GM18909 (cell line): ENCODE measurements around the gene BCO2.
A peak's percentile ranks its signal among the peaks of the same experiment; 100 is the strongest.

Experiments used
- ATAC-seq: cut with Tn5 transposase; IDR thresholded peaks from one replicate; pipeline ENCODE4 v1.9.1; 2021; ENCODE audit warnings: mild to moderate bottlenecking; ENCODE audit not compliant: unreplicated experiment, poor library complexity

Gene BCO2

GRCh38 chr11:112212290-112212689 lies 37.0 kb downstream of the BCO2 start:
- ATAC-seq: no peak

DNA sequence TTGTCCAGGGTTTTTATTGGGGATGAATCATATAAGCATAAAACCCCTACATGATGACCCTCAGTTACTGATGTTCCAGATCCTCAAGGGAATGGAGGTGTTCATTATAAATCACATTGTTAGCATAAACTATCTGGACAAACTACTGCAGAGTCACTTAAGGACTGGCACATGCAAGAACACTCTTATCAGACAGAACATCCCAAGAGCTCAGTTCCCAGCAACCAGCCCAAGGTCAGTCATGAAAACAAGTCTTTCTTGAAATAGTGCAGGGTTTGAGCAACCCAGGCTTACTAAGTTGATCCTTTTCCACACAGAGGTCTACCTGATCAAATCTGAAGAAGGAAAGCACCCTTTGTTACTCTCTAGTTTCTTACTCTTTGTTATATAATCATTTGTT lies 37.4 kb downstream of the BCO2 start:
- no peak for ATAC-seq

DNA sequence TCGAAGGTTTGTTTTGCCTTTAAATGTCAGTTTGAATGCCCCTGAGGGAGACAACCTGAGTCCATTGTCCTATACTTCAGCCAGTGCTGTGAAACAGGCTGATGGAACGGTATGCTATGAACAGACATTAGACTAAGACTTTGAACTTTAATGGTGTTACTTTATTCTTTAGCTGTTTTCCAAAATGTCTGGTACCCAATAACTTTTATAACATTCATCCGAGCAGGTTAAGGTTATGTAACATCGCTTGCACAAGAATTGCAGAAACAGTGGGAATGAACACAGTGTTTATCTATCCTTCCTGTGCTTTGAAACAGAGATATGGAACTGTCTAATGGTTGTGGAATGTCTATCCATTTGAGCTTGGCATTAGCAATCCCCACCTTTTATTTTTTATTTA lies 38.4 kb downstream of the BCO2 start:
- ATAC-seq: no peak

DNA sequence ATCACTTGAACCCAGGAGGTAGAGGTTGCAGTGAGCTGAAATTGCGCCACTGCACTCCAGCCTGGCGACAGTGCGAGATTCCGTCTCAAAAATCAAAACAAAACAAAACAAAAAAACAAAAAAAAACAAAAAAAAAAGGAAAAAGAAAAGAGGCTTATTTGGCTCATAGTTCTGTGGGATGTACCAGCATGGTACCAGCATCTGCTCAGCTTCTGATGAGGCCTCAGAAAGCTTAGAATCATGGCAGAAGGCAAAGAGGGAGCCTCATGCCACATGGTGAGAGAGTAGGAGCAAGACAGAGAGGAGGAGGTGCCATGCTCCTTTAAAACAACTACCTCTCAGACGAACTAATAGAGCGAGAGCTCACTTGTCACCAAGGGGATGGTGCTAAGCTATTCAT lies 40.3 kb downstream of the BCO2 start:
- no peak for ATAC-seq

DNA sequence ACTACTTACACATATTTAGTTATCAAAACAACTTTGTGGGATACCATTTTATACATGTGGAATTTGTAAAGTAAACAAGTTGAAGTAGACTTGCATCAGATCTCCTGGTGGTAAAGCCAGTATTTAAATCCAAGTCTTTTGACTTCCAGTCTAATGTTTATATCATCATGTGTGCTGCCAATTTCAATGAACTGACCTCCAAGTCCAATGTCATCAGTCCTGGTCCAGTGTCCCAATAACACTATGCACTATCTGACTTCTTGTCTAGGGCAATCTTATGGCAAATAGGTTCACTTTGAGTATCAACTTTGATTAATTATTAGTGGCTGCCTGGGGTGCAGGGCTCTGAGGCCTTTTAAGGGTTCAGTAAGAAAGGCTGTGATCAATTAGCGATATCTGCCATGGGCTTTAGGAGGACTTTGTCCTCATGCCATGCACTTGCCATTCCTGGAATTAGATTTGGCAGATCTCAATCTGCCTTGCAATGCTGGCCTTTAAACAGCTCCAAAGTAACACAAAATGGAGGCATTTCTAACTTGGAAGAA lies 41.3 kb downstream of the BCO2 start:
- ATAC-seq: no peak

DNA sequence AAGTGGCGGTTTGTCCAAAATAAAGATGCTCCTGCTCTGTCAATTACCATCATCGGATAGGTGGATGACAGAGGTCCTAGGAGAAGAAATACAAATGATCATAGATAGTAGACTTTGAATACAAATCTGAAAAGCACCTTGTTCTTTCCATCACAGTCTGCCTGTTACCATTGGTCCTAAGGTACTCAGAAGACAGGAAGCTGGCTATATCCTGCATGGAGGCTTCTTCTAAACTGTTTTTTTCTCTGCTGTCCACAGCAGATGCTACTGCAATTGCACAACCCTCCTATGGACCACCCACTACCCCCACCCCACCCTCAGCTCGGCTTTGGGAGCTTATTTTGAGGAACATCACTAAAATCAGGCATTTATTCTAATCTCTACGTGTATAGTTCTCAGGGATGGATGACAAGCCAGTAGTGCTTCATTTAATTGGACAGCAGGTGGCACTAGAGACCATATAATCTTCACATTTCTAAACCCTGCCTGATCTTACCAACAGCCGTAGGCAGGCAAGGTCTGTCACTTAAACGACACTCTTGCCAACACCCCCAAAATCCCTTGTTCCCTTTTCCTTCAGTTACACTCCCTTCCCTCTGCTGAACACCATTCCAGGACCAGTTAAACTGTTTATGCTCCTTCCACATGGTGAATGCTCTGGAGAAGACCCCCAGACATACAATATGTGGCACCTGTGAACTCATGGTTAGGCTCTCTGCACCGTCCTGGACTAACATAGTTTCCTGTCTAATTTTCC lies 44.3 kb downstream of the BCO2 start:
- ATAC-seq: peak; percentile 91

DNA sequence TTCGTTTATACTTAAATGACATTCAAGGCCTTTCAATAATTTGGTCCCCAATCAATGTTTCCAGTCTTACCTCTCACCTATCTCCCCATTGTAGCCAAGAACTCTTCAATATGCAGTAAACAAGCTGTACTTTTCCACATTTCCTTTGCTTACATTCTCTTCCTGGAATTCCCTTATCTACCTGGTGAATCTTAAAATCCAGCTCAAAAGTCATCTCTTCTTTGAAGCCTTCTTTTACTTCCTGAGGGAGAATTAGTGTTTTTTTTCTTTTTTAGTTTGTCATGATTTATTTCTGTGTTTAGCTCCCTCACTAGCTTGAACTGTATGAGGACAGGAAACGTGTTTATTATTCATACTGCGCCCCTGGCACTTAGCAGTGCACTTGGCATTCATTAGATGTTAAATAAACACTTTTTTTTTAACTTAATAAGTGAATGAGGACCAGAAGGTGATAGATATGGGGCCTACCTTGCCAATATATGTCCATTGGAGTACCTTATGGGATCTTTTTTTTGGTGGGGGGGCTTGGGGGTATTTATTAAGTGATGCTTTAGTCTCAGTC lies 46.0 kb downstream of the BCO2 start:
- no peak for ATAC-seq

GRCh38 chr11:112222303-112222702 lies 47.0 kb downstream of the BCO2 start:
- ATAC-seq: no peak

DNA sequence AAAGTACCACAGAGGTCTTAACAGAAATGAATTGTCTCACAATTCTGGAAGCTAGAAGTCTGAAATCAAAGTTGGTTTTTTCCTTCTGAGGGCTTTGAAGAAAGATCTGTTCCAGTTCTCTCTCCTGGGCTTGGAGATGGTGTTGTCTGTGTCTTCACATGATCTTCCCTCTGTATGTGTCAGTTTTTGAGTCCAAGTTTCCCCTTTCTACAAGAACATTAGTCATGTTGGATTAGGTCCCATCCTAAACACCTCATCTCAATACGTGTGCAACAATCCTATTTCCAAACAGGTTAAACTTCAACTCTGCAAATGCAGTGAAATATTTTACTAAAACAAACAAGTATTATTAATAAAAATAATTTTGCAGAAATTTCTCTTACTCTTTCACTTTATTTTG lies 47.8 kb downstream of the BCO2 start:
- no peak for ATAC-seq

DNA sequence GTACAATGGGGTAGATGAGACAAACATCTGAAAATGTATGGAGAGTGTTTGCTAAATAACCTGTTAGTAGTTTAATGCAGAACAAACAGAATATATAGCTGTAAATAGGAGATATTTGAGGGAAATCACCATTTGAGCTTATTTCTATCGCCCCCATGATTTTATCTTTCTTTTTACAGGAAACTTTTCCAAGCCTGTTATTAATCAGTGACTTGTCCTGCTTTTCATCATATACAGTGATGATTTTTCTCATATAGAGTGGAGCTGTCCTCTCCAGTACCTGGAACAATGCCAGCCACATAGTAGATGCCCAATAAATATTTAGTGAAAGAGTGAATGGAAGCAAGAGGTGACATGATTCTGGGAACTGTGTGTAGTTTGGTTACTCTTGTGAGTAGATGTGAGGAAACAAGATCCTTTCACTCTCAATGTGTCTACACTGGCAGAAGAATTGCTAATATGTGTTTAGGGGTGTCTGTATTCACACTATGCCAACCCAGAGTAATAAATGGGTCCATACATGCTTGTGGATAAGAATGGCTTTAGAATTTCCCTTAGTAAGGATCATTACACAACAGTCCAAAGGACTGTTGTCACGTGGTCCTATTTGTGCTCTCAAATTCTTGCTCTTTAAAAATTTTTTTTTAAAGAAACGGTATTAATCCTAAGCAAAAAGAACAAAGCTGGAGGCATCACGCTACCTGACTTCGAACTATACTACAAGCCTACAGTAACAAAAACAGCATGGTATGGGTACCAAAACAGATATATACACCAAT lies 48.6 kb downstream of the BCO2 start:
- ATAC-seq: no peak

DNA sequence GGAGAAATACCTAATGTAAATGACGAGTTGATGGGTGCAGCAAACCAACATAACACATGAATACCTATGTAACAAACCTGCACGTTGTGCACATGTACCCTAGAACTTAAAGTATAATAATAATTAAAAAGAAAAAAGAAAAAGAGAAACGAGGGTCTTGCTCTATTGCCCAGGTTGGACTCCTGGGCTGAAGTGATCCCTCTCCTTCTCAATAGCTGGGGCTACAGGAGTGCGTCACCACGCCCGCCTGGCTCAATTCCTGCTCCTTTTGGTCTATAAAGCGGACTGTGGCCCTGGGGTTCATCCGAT lies 50.4 kb downstream of the BCO2 start:
- ATAC-seq: no peak

- peak; percentile 96 for ATAC-seq
These were observed 50.9 kb downstream of the BCO2 start, which contains the start of gene PTS for GRCh38 chr11:112226062-112226830. Gene PTS (plus strand): TSS chr11:112226428. CDS start chr11:112226444, 16 bp downstream.

DNA sequence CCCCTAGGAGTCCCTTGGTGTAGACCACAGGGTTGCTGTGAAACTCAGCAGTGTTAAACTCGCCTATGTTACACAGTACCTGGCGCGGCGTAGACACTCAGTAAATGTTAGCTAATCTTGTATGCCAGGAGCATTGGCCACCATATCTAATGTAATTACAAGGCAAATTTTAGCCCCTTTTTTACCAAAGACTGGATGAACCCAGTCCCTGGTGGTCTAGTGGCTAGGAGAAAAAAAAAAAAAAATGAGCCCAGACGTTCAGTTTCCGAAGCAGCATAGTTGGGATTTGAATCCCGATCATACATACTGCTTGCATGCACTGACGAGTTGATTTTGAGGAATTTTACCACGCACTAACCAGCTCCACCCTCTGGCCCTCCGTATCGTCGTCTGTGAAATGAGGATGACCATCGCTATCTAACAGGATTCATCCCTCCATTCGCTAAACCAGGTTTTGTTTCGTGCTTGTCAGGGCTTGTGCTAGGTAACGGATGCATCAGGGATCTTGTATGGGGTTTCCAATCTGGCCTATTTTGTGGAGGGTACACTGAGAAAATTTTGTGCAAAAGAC lies 51.6 kb downstream of the BCO2 start:
- peak; percentile 49 for ATAC-seq

DNA sequence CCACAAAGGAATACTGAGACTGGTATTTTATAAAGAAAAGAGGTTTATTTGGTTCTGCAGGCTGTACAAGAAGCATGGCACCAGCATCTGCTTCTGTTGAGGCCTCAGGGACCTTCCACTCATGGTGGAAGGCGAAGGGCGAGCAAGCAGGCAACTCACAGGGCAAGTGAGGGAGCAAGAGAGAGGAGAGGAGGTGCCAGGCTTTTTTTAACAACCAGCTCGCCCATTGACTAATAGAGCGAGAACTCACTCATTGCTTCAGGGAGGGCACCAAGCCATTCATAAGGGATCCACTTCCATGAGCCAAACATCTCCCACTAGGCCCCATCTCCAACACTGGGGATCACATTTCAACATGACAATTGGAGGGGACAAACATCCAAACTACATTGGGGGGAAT lies 52.2 kb downstream of the BCO2 start:
- ATAC-seq: no peak

- ATAC-seq: no peak
These were observed 53.4 kb downstream of the BCO2 start for GRCh38 chr11:112228706-112229105.

DNA sequence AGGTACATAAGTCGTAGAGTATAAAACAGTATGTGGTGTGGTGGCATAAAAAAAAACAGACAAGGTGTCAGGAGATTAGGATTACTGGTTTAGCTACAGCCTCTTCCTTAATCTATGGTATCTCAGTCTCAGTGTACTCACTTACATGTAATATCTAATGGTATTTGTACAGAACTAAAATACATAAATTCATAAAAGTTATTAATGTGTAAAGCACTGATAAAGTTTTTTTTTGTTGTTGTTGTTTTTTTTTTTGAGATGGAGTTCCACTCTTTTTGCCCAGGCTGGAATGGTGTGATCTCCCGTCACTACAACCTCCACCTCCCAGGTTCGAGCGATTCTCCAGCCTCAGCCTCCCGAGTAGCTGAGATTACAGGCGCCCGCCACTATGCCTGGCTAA lies 53.8 kb downstream of the BCO2 start:
- no peak for ATAC-seq

GRCh38 chr11:112229746-112230433 lies 54.6 kb downstream of the BCO2 start:
- ATAC-seq: no peak

- no peak for ATAC-seq
These were observed 56.6 kb downstream of the BCO2 start for GRCh38 chr11:112231952-112232351.

GRCh38 chr11:112235750-112236390 lies 60.6 kb downstream of the BCO2 start:
- ATAC-seq: no peak
